ENCODE data around the gene PAK3. TPM values are rescaled to one million over a fixed set of nuclear protein-coding genes. Genes with fewer than 3 reads are reported as not detected.

Gene PAK3
- total and polyA plus RNA-seq, 9 donors = 4.5 to 14.3 (median 12.3) TPM

GRCh38 chrX:111168314-111168713, 72.3 kb downstream of the PAK3 start:
- no CpG with 5 or more reads among the region's 2 CpGs for WGBS (ENCODE audit: insufficient coverage)
- H3K4me1 ChIP-seq (ENCODE audit: control insufficient read depth, insufficient read depth, low read length) = no peaks in the 10 kb centered on the region
- H3K36me3 ChIP-seq (ENCODE audit: control insufficient read depth, insufficient read depth, low read length) = no peaks in the 10 kb centered on the region
- no peak overlapping the region for H3K4me3 ChIP-seq (ENCODE audit: low read length)
- peak; percentile 78 for DNase-seq
- no peak overlapping the region for H3K27ac ChIP-seq (ENCODE audit: low read length)
- H3K9me3 ChIP-seq (replicated peaks; ENCODE audit: control insufficient read depth, low read depth, low read length) = no peaks in the 10 kb centered on the region
- H3K27me3 ChIP-seq (ENCODE audit: control insufficient read depth, insufficient read depth, low read length) = peaks cover 5% of the 10 kb centered on the region

GRCh38 chrX:111169141-111169540, 73.2 kb downstream of the PAK3 start:
- H3K27me3 ChIP-seq (ENCODE audit: control insufficient read depth, insufficient read depth, low read length) = peaks cover 7% of the 10 kb centered on the region
- no peaks in the 10 kb centered on the region for H3K4me1 ChIP-seq (ENCODE audit: control insufficient read depth, insufficient read depth, low read length)
- WGBS (ENCODE audit: insufficient coverage) = no CpG with 5 or more reads among the region's 2 CpGs

GRCh38 chrX:111170017-111170416, 74.0 kb downstream of the PAK3 start:
- DNase-seq = no peak
- Histone ChIP-seq H3K9me3 (replicated peaks; ENCODE audit: control insufficient read depth, low read depth, low read length) (no peaks in the 10 kb centered on the region), H3K4me1 (ENCODE audit: control insufficient read depth, insufficient read depth, low read length) (no peaks in the 10 kb centered on the region), H3K4me3 (ENCODE audit: low read length) (no peak overlapping the region), H3K36me3 (ENCODE audit: control insufficient read depth, insufficient read depth, low read length) (no peaks in the 10 kb centered on the region), H3K27me3 (ENCODE audit: control insufficient read depth, insufficient read depth, low read length) (peaks cover 9% of the 10 kb centered on the region), H3K27ac (ENCODE audit: low read length) (no peak overlapping the region)
- 0% methylated on average over 1 of the region's 1 CpG for WGBS (ENCODE audit: insufficient coverage)

More at GRCh38 chrX:111169141-111169540, 73.2 kb downstream of the PAK3 start:
- Histone ChIP-seq H3K4me3 (ENCODE audit: low read length) (no peak overlapping the region), H3K36me3 (ENCODE audit: control insufficient read depth, insufficient read depth, low read length) (no peaks in the 10 kb centered on the region), H3K27ac (ENCODE audit: low read length) (no peak overlapping the region), H3K9me3 (replicated peaks; ENCODE audit: control insufficient read depth, low read depth, low read length) (no peaks in the 10 kb centered on the region)
- DNase-seq = no peak

- no peaks in the 10 kb centered on the region for H3K9me3 ChIP-seq (replicated peaks; ENCODE audit: control insufficient read depth, low read depth, low read length)
- H3K27me3 ChIP-seq (ENCODE audit: control insufficient read depth, insufficient read depth, low read length) = peaks cover 2% of the 10 kb centered on the region
- no CpG with 5 or more reads among the region's 2 CpGs for WGBS (ENCODE audit: insufficient coverage)
- peaks cover 2% of the 10 kb centered on the region for H3K4me1 ChIP-seq (ENCODE audit: control insufficient read depth, insufficient read depth, low read length)
- peak; percentile 85 for DNase-seq
- H3K36me3 ChIP-seq (ENCODE audit: control insufficient read depth, insufficient read depth, low read length) = no peaks in the 10 kb centered on the region
- H3K4me3 ChIP-seq (ENCODE audit: low read length) = no peak overlapping the region
- no peak overlapping the region for H3K27ac ChIP-seq (ENCODE audit: low read length)
Observed at GRCh38 chrX:111180750-111181240, 84.8 kb downstream of the PAK3 start.

GRCh38 chrX:111181951-111182350, 86.0 kb downstream of the PAK3 start:
- Histone ChIP-seq H3K4me1 (ENCODE audit: control insufficient read depth, insufficient read depth, low read length) (peaks cover 2% of the 10 kb centered on the region), H3K27me3 (ENCODE audit: control insufficient read depth, insufficient read depth, low read length) (peaks cover 2% of the 10 kb centered on the region), H3K27ac (ENCODE audit: low read length) (peak overlapping the region; percentile 74), H3K9me3 (replicated peaks; ENCODE audit: control insufficient read depth, low read depth, low read length) (no peaks in the 10 kb centered on the region), H3K36me3 (ENCODE audit: control insufficient read depth, insufficient read depth, low read length) (no peaks in the 10 kb centered on the region), H3K4me3 (ENCODE audit: low read length) (no peak overlapping the region)
- peak; percentile 81 for DNase-seq
- WGBS (ENCODE audit: insufficient coverage) = no CpG with 5 or more reads among the region's 3 CpGs

GRCh38 chrX:111182997-111183396, 87.0 kb downstream of the PAK3 start:
- DNase-seq = no peak
- Histone ChIP-seq H3K4me1 (ENCODE audit: control insufficient read depth, insufficient read depth, low read length) (peaks cover 2% of the 10 kb centered on the region), H3K27me3 (ENCODE audit: control insufficient read depth, insufficient read depth, low read length) (no peaks in the 10 kb centered on the region), H3K27ac (ENCODE audit: low read length) (no peak overlapping the region), H3K9me3 (replicated peaks; ENCODE audit: control insufficient read depth, low read depth, low read length) (no peaks in the 10 kb centered on the region), H3K4me3 (ENCODE audit: low read length) (no peak overlapping the region), H3K36me3 (ENCODE audit: control insufficient read depth, insufficient read depth, low read length) (no peaks in the 10 kb centered on the region)

- H3K4me3 ChIP-seq (ENCODE audit: low read length) = no peak overlapping the region
- H3K9me3 ChIP-seq (replicated peaks; ENCODE audit: control insufficient read depth, low read depth, low read length) = peaks cover 2% of the 10 kb centered on the region
- H3K4me1 ChIP-seq (ENCODE audit: control insufficient read depth, insufficient read depth, low read length) = no peaks in the 10 kb centered on the region
- WGBS (ENCODE audit: insufficient coverage) = no CpG with 5 or more reads among the region's 2 CpGs
- H3K27ac ChIP-seq (ENCODE audit: low read length) = no peak overlapping the region
- H3K27me3 ChIP-seq (ENCODE audit: control insufficient read depth, insufficient read depth, low read length) = peaks cover 2% of the 10 kb centered on the region
- peak; percentile 73 for DNase-seq
- no peaks in the 10 kb centered on the region for H3K36me3 ChIP-seq (ENCODE audit: control insufficient read depth, insufficient read depth, low read length)
Observed at GRCh38 chrX:111191598-111191997, 95.6 kb downstream of the PAK3 start.

- no peaks in the 10 kb centered on the region for H3K9me3 ChIP-seq (replicated peaks; ENCODE audit: control insufficient read depth, low read depth, low read length)
- H3K4me1 ChIP-seq (ENCODE audit: control insufficient read depth, insufficient read depth, low read length) = no peaks in the 10 kb centered on the region
- no CpG with 5 or more reads among the region's 2 CpGs for WGBS (ENCODE audit: insufficient coverage)
- H3K27ac ChIP-seq (ENCODE audit: low read length) = no peak overlapping the region
- DNase-seq = no peak
- H3K36me3 ChIP-seq (ENCODE audit: control insufficient read depth, insufficient read depth, low read length) = no peaks in the 10 kb centered on the region
- peaks cover 5% of the 10 kb centered on the region for H3K27me3 ChIP-seq (ENCODE audit: control insufficient read depth, insufficient read depth, low read length)
- no peak overlapping the region for H3K4me3 ChIP-seq (ENCODE audit: low read length)
Observed at GRCh38 chrX:111199505-111199904, 103.5 kb downstream of the PAK3 start.

- DNase-seq = no peak
- Histone ChIP-seq H3K4me3 (ENCODE audit: low read length) (no peak overlapping the region), H3K27ac (ENCODE audit: low read length) (no peak overlapping the region), H3K4me1 (ENCODE audit: control insufficient read depth, insufficient read depth, low read length) (no peaks in the 10 kb centered on the region), H3K27me3 (ENCODE audit: control insufficient read depth, insufficient read depth, low read length) (peaks cover 5% of the 10 kb centered on the region), H3K36me3 (ENCODE audit: control insufficient read depth, insufficient read depth, low read length) (no peaks in the 10 kb centered on the region), H3K9me3 (replicated peaks; ENCODE audit: control insufficient read depth, low read depth, low read length) (no peaks in the 10 kb centered on the region)
- 40% methylated on average over 1 of the region's 3 CpGs for WGBS (ENCODE audit: insufficient coverage)
Observed at GRCh38 chrX:111200327-111200726, 104.3 kb downstream of the PAK3 start.

- no CpG with 5 or more reads among the region's 8 CpGs for whole genome bisulfite sequencing (ENCODE audit: insufficient coverage)
- no peak overlapping the region for H3K4me3 ChIP-seq (ENCODE audit: low read length)
- H3K4me1 ChIP-seq (ENCODE audit: control insufficient read depth, insufficient read depth, low read length) = no peaks in the 10 kb centered on the region
- no peaks in the 10 kb centered on the region for H3K9me3 ChIP-seq (replicated peaks; ENCODE audit: control insufficient read depth, low read depth, low read length)
- peaks cover 2% of the 10 kb centered on the region for H3K27me3 ChIP-seq (ENCODE audit: control insufficient read depth, insufficient read depth, low read length)
- no peak overlapping the region for H3K27ac ChIP-seq (ENCODE audit: low read length)
- no peaks in the 10 kb centered on the region for H3K36me3 ChIP-seq (ENCODE audit: control insufficient read depth, insufficient read depth, low read length)
- no peak for DNase-seq
Observed at GRCh38 chrX:111207851-111208250, 111.9 kb downstream of the PAK3 start.

GRCh38 chrX:111216293-111216801, 120.4 kb downstream of the PAK3 start:
- WGBS (ENCODE audit: insufficient coverage) = 40% methylated on average over 2 of the region's 6 CpGs
- Histone ChIP-seq H3K4me1 (ENCODE audit: control insufficient read depth, insufficient read depth, low read length) (no peaks in the 10 kb centered on the region), H3K27ac (ENCODE audit: low read length) (no peak overlapping the region), H3K36me3 (ENCODE audit: control insufficient read depth, insufficient read depth, low read length) (no peaks in the 10 kb centered on the region), H3K4me3 (ENCODE audit: low read length) (no peak overlapping the region), H3K9me3 (replicated peaks; ENCODE audit: control insufficient read depth, low read depth, low read length) (no peaks in the 10 kb centered on the region), H3K27me3 (ENCODE audit: control insufficient read depth, insufficient read depth, low read length) (peaks cover 7% of the 10 kb centered on the region)
- no peak for DNase-seq

Data from muscle of leg (tissue), 11 donors.